ENCODE results near the gene TWF2.

Gene TWF2

GRCh38 chr3:52237006-52237656 lies 1.8 kb downstream of the TWF2 start:
- DNase-seq, result no peak

- DNase-seq, result no peak
Measured at GRCh38 chr3:52236424-52236886, 2.5 kb downstream of the TWF2 start.

GRCh38 chr3:52234516-52235447 lies 4.2 kb downstream of the TWF2 start:
- DNase-seq, result no peak

- no peak for DNase-seq
Measured at GRCh38 chr3:52233968-52234367, 5.0 kb downstream of the TWF2 start.

GRCh38 chr3:52233108-52233591 lies 5.8 kb downstream of the TWF2 start:
- DNase-seq, result no peak

GRCh38 chr3:52232279-52233107 lies 6.5 kb downstream of the TWF2 start:
- DNase-seq, result no peak

GRCh38 chr3:52231502-52232278 lies 7.3 kb downstream of the TWF2 start:
- DNase-seq, result no peak

GRCh38 chr3:52230889-52231499 lies 8.0 kb downstream of the TWF2 start:
- DNase-seq, result no peak

- no peak for DNase-seq
Measured at GRCh38 chr3:52230461-52230860, 8.5 kb downstream of the TWF2 start.

GRCh38 chr3:52229656-52230055 lies 9.3 kb downstream of the TWF2 start:
- DNase-seq, result no peak

GRCh38 chr3:52228751-52229291 lies 10.1 kb downstream of the TWF2 start:
- no peak for DNase-seq

- DNase-seq, result no peak
Measured at GRCh38 chr3:52228266-52228665, 10.7 kb downstream of the TWF2 start.

GRCh38 chr3:52227766-52228165 lies 11.2 kb downstream of the TWF2 start:
- DNase-seq, result no peak

GRCh38 chr3:52227117-52227516 lies 11.8 kb downstream of the TWF2 start:
- no peak for DNase-seq

GRCh38 chr3:52226229-52226817 lies 12.6 kb downstream of the TWF2 start:
- DNase-seq, result no peak

- no peak for DNase-seq
Measured at GRCh38 chr3:52225452-52226228, 13.3 kb downstream of the TWF2 start, which contains the start of gene TLR9. TLR9 (minus strand) TSS chr3:52225645; CDS start chr3:52225529, 116 bp downstream.

- DNase-seq, result no peak
Measured at GRCh38 chr3:52223449-52224408, 15.2 kb downstream of the TWF2 start.

- no peak for DNase-seq
Measured at GRCh38 chr3:52222319-52223221, 16.4 kb downstream of the TWF2 start.

Measured in NCI-H1417 treated with DMSO at 0.1 percent for 48 hours (cell line).